HS-27A (cell line): ENCODE measurements around the gene TIGAR.

ENCODE experiments used
- DNase-seq: peaks from one replicate; pipeline ENCODE4 v3.0.0-alpha.2; 2012; ENCODE audit warnings: low read depth, missing footprints

TIGAR gene

GRCh38 chr12:4320853-4321701 lies at the start of gene TIGAR:
Gene TIGAR, plus strand, starts transcription at chr12:4321213. Its CDS starts 59 bp downstream, at chr12:4321272.
- peak; percentile 87 for DNase-seq

GRCh38 chr12:4271717-4272423 lies 49.1 kb upstream of the TIGAR start:
- no peak for DNase-seq

GRCh38 chr12:4272424-4273272 lies 48.4 kb upstream of the TIGAR start:
- DNase-seq = no peak

GRCh38 chr12:4273273-4273651 lies 47.8 kb upstream of the TIGAR start:
- no peak for DNase-seq

GRCh38 chr12:4273652-4274395 lies 47.2 kb upstream of the TIGAR start, which contains the start of gene CCND2:
Gene CCND2, plus strand, starts transcription at chr12:4273762. Its CDS starts 279 bp downstream, at chr12:4274041.
- no peak for DNase-seq

- DNase-seq = no peak
These were observed 46.5 kb upstream of the TIGAR start for GRCh38 chr12:4274396-4275015.

- no peak for DNase-seq
These were observed 45.8 kb upstream of the TIGAR start for GRCh38 chr12:4275016-4275869.

- no peak for DNase-seq
These were observed 45.1 kb upstream of the TIGAR start for GRCh38 chr12:4275870-4276301.

GRCh38 chr12:4276524-4277204 lies 44.3 kb upstream of the TIGAR start:
- peak; percentile 66 for DNase-seq

- no peak for DNase-seq
These were observed 43.8 kb upstream of the TIGAR start for GRCh38 chr12:4277205-4277543.

- DNase-seq = no peak
These were observed 43.2 kb upstream of the TIGAR start for GRCh38 chr12:4277857-4278256.

- no peak for DNase-seq
These were observed 42.5 kb upstream of the TIGAR start for GRCh38 chr12:4278329-4279197.

GRCh38 chr12:4279198-4279690 lies 41.8 kb upstream of the TIGAR start:
- no peak for DNase-seq

GRCh38 chr12:4280351-4281163 lies 40.5 kb upstream of the TIGAR start:
- no peak for DNase-seq

- no peak for DNase-seq
These were observed 39.8 kb upstream of the TIGAR start for GRCh38 chr12:4281173-4281654.

GRCh38 chr12:4282103-4282891 lies 38.7 kb upstream of the TIGAR start:
- no peak for DNase-seq
